ENCODE measurements around the gene PDIA2. TPM values are rescaled to one million over a fixed set of nuclear protein-coding genes. Genes with fewer than 3 reads are reported as not detected.

Gene PDIA2
- total and polyA plus RNA-seq, 10 of the 15 experiments (the other 5 are each of a cell fraction or from before 2014, with no cell fraction given) = 0.11 to 0.36 TPM; not detected in 8

DNA sequence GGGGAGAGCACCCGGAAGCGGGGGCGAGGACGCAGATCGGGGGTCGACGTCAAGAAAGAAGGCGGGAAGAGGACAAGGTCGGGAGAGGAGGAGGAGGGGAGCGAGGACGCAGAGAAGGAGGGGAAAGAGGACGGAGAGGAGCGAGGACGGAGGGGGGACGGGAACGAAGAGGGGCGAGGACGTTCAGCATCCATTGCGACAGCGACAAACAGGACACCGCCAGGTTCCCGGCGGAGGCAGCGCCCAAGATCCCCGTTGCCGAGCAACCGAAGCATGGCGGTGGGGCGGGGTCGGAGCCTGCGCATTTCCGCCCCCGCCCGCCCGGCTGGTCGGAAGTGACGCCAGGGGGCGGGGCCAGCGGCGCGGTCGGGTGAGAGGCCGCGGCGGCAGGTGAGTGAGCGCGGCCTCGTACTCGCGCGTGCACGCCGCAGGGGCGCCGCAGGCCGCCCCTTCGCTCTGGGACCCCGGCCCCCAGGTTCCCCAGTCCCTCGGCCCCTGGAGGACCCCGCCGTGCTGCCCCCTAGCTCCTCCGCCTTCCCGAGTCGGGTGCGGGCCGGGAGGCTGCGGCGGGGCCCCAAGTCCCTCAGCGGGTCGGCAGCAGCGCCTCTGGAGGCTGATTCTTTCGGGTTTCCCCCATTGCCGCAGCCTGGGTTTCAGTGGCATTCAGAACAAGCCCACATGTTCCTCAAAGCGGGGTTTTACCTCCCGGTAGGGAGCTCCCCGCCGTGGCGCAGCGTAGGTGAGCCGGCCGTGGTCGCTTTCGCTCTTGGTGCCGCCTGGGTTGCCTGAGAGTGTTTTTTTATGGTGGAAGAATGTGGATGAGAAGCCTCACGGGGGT, 48.3 kb upstream of the PDIA2 start, which contains the start of gene FAM234A (continued):
- TF ChIP-seq, protein P1, sequence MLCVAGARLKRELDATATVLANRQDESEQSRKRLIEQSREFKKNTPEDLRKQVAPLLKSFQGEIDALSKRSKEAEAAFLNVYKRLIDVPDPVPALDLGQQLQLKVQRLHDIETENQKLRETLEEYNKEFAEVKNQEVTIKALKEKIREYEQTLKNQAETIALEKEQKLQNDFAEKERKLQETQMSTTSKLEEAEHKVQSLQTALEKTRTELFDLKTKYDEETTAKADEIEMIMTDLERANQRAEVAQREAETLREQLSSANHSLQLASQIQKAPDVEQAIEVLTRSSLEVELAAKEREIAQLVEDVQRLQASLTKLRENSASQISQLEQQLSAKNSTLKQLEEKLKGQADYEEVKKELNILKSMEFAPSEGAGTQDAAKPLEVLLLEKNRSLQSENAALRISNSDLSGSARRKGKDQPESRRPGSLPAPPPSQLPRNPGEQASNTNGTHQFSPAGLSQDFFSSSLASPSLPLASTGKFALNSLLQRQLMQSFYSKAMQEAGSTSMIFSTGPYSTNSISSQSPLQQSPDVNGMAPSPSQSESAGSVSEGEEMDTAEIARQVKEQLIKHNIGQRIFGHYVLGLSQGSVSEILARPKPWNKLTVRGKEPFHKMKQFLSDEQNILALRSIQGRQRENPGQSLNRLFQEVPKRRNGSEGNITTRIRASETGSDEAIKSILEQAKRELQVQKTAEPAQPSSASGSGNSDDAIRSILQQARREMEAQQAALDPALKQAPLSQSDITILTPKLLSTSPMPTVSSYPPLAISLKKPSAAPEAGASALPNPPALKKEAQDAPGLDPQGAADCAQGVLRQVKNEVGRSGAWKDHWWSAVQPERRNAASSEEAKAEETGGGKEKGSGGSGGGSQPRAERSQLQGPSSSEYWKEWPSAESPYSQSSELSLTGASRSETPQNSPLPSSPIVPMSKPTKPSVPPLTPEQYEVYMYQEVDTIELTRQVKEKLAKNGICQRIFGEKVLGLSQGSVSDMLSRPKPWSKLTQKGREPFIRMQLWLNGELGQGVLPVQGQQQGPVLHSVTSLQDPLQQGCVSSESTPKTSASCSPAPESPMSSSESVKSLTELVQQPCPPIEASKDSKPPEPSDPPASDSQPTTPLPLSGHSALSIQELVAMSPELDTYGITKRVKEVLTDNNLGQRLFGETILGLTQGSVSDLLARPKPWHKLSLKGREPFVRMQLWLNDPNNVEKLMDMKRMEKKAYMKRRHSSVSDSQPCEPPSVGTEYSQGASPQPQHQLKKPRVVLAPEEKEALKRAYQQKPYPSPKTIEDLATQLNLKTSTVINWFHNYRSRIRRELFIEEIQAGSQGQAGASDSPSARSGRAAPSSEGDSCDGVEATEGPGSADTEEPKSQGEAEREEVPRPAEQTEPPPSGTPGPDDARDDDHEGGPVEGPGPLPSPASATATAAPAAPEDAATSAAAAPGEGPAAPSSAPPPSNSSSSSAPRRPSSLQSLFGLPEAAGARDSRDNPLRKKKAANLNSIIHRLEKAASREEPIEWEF (IDR thresholded peaks at IDR 0.05; ENCODE audit: insufficient replicate concordance, low read depth, low read length) = no peak
- TF ChIP-seq JUNB (IDR thresholded peaks at IDR 0.05) (no peak), RFX5 (IDR thresholded peaks at IDR 0.05; ENCODE audit: low read depth, low read length) (no peak), LARP7 (IDR thresholded peaks at IDR 0.05) (peak; percentile 97), MYC (IDR thresholded peaks at IDR 0.05; ENCODE audit: insufficient read depth, insufficient read length, insufficient replicate concordance, low read length, severe bottlenecking) (no peak), RBBP5 (conservative IDR thresholded peaks at IDR 0.05) (0 out of 2 replicates have a peak, but pooled peaks have one; percentile 47), ZNF384 (IDR thresholded peaks at IDR 0.05; ENCODE audit: borderline replicate concordance, low read depth, low read length) (no peak), RB1 (IDR thresholded peaks at IDR 0.05; ENCODE audit: borderline replicate concordance) (peak; percentile 31; the same call in 1 of the 2 replicates), RELA (IDR thresholded peaks at IDR 0.05; ENCODE audit: borderline replicate concordance, partially characterized antibody) (no peak), NBN (IDR thresholded peaks at IDR 0.05) (peak; percentile 97), MEF2B (IDR thresholded peaks at IDR 0.05; ENCODE audit: partially characterized antibody, poor library complexity, severe bottlenecking) (no peak), IKZF1 (conservative IDR thresholded peaks at IDR 0.05) (peak; percentile 85), EED (IDR thresholded peaks at IDR 0.05; ENCODE audit: low read depth) (peak; percentile 46; the same call in 1 of the 2 replicates), MXI1 (IDR thresholded peaks at IDR 0.05; ENCODE audit: low read depth, low read length) (peak; percentile 78), SMC3 (IDR thresholded peaks at IDR 0.05; ENCODE audit: borderline replicate concordance, low read length) (no peak)
- TF ChIP-seq, protein P2, sequence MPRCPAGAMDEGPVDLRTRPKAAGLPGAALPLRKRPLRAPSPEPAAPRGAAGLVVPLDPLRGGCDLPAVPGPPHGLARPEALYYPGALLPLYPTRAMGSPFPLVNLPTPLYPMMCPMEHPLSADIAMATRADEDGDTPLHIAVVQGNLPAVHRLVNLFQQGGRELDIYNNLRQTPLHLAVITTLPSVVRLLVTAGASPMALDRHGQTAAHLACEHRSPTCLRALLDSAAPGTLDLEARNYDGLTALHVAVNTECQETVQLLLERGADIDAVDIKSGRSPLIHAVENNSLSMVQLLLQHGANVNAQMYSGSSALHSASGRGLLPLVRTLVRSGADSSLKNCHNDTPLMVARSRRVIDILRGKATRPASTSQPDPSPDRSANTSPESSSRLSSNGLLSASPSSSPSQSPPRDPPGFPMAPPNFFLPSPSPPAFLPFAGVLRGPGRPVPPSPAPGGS (IDR thresholded peaks at IDR 0.05; ENCODE audit: borderline replicate concordance, insufficient read depth, low read depth, low read length, poor library complexity, severe bottlenecking) = peak; percentile 96
- TF ChIP-seq, protein P3, sequence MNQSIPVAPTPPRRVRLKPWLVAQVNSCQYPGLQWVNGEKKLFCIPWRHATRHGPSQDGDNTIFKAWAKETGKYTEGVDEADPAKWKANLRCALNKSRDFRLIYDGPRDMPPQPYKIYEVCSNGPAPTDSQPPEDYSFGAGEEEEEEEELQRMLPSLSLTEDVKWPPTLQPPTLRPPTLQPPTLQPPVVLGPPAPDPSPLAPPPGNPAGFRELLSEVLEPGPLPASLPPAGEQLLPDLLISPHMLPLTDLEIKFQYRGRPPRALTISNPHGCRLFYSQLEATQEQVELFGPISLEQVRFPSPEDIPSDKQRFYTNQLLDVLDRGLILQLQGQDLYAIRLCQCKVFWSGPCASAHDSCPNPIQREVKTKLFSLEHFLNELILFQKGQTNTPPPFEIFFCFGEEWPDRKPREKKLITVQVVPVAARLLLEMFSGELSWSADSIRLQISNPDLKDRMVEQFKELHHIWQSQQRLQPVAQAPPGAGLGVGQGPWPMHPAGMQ (IDR thresholded peaks at IDR 0.05; ENCODE audit: borderline replicate concordance) = no peak
- TF ChIP-seq, protein P4, sequence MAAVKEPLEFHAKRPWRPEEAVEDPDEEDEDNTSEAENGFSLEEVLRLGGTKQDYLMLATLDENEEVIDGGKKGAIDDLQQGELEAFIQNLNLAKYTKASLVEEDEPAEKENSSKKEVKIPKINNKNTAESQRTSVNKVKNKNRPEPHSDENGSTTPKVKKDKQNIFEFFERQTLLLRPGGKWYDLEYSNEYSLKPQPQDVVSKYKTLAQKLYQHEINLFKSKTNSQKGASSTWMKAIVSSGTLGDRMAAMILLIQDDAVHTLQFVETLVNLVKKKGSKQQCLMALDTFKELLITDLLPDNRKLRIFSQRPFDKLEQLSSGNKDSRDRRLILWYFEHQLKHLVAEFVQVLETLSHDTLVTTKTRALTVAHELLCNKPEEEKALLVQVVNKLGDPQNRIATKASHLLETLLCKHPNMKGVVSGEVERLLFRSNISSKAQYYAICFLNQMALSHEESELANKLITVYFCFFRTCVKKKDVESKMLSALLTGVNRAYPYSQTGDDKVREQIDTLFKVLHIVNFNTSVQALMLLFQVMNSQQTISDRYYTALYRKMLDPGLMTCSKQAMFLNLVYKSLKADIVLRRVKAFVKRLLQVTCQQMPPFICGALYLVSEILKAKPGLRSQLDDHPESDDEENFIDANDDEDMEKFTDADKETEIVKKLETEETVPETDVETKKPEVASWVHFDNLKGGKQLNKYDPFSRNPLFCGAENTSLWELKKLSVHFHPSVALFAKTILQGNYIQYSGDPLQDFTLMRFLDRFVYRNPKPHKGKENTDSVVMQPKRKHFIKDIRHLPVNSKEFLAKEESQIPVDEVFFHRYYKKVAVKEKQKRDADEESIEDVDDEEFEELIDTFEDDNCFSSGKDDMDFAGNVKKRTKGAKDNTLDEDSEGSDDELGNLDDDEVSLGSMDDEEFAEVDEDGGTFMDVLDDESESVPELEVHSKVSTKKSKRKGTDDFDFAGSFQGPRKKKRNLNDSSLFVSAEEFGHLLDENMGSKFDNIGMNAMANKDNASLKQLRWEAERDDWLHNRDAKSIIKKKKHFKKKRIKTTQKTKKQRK (IDR thresholded peaks at IDR 0.05; ENCODE audit: low read depth, low read length) = no peak
